Measurements from ENCODE around the gene IFITM2.
"Not testable (repeated sequence)": the region's sequence is repeated elsewhere in the genome, so short reads cannot be mapped to it uniquely, and the experiment has no call there.

The IFITM2 gene

DNA sequence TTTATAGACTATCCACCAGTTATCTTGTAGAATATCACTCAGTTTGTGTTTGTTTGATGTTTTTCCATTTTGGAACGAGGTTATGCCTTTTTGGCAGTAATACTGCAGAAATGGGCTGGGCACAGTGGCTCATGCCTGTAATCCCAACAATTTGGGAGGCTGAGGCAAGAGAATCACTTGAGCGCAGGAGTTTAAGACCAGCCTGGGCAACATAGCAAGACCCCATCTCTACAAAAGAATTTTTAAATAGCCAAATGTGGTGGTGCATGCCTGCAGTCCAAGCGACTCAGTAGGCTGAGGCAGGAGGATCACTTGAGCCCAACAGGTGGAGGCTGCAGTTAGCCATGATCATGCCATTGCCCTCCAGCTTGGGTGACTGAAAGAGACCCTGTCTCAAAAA, 38.9 kb downstream of the IFITM2 start:
- no peak for DNase-seq

DNA sequence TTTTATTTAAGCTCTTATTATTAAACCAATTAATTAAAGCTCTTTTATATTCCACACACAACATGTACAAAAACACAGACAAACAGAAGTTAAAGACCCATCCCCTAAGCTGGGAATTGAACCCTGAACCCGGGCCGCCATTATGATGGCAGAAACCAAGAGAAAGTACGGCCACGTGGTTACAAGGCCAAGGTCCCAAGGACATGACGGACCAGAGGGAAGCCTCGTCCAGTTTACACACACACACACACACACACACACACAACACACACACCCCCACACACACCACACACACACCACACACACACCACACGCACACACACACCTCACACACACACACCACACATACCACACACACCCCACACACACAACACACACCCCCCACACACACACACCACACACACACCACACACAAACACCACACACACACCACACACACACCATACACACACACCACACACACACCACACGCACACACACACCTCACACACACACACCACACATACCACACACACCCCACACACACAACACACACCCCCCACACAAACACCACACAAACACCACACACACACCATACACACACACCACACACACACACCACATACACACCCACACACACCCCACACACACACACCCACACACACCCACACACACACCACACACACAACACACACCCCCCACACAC, 41.8 kb downstream of the IFITM2 start:
- DNase-seq, result not testable (repeated sequence)

DNA sequence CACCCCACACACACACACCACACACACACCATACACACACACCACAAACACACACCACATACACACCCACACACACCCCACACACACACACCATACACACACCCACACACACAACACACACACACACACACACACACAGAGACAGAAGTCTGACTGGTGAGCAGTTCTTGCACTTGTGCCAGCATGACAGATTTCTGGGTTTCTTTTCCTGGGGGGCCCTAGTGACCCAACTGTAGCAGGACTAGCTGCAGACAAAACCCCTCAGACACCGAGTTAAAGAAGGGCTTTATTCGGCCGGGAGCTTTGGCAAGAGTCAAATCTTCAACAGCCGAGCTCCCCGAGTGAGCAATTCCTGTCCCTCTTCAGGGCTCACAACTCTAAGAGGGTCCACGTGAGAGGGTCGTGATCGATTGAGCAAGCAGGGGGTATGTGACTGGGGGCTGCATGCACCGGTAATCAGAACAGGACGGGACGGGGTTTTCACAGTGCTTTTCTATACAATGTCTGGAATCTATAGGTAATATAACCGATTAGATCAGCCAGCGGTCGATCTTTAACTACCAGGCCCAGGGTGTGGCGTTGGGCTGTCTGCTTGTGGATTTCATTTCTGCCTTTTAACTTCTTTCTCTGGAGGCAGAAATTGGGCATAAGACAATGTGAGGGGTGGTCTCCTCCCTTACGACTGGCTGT, 42.6 kb downstream of the IFITM2 start:
- not testable (repeated sequence) for DNase-seq

DNA sequence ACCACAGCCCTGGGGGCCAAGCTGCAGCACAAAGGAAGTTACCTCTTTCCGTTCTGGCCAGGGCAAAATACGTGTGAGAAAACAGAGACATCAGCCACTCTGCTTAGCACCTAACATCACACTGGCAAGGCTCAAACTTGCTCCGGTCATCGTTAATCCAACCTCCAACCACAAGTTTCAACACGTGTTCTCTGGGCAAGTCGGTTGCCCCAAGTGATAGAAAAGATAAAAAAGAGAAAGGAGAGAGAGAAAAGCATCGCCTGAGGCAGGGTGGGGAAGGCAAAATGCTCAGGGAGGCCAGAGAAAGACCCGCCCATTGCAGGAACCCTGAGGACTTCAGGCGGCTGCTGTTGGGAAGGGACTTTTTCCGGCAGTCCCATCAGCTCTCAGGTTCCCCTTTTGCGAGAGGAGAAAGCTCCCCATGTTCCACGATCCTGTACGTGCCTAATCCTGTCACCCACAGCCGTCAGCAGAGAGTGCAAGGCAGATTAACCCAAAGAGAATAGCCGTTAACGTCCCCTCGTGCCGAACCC, 43.2 kb downstream of the IFITM2 start:
- DNase-seq, result peak in 1 of 2 donors; percentile 37

DNA sequence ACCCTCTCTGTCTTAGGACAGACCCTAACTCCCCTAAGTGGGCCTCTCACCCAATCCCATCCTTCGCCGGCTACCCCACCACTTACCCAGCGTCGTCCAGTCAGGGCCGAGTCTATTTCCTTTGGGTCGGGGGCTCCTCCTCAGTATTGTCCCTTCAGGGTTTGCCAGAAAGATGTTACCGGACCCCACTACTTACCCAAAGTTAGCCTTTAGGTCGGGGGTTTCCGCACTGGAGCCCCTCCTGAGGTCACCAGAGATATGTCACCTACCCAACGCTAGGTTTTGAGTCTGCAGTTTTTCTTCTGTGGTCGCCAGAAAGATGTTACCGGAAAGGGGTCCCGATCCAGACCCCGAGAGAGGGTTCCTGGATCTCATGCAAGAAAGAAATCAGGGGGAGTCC, 43.8 kb downstream of the IFITM2 start:
- DNase-seq, result no peak

DNA sequence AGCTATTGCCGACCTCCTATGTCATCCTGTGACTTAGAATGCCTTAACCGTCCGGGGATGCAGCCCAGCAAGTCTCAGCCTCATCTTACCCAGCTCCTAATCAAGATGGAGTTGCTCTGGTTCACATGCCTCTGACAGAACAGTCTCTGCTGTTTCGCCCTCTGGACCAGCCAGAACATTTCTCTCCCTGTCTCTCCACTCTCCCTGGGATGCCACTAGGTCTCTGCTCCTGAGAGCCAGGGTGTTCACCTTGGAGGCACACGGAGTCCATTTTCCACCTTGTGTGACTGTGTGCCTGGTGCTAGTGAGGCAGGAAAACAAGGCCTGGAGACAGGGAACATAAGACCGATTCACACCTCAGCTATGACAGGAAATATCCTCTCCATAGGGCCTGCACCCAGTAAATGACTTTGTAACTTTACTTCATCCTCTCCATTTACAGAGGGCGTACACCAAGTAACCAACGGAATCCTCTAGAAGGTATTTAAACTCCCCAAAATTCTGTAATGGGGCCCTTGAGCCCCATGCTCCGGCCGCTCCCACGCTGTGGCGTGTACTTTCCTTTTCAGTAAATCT, 44.9 kb downstream of the IFITM2 start:
- no peak for DNase-seq

DNA sequence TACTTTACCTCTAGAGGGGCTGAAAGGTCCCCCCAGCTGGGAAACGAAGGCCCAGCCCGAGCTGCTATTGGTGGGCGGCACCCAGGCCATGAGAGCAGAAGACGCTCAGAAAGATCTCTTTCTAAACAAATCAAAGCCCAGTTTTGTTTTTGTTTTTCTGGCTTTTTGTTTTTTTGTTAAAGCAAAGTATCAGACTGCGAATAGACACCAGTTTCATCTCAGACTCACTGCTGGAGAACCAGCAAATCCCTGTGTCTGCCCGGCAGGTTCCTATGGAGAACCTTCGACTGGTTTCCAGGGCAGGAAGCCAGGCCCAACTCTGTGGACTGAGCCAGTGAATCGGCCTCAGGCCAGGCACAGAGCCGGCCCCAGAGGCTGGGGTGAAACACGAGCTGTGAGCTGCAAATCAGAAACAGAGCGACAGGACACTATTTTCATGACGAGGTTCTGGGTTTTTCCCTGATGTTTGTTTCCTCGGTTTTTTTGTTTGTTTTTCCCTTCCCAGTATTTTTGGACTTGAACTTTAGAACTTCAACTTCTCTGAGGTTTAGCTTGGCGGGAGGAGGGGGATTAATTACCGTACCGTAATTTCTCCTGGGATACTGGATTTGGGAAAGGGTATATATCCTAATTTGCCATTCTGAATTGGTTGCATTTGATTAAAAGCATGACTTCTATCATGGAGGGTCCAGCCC, 45.7 kb downstream of the IFITM2 start:
- DNase-seq, result no peak

DNA sequence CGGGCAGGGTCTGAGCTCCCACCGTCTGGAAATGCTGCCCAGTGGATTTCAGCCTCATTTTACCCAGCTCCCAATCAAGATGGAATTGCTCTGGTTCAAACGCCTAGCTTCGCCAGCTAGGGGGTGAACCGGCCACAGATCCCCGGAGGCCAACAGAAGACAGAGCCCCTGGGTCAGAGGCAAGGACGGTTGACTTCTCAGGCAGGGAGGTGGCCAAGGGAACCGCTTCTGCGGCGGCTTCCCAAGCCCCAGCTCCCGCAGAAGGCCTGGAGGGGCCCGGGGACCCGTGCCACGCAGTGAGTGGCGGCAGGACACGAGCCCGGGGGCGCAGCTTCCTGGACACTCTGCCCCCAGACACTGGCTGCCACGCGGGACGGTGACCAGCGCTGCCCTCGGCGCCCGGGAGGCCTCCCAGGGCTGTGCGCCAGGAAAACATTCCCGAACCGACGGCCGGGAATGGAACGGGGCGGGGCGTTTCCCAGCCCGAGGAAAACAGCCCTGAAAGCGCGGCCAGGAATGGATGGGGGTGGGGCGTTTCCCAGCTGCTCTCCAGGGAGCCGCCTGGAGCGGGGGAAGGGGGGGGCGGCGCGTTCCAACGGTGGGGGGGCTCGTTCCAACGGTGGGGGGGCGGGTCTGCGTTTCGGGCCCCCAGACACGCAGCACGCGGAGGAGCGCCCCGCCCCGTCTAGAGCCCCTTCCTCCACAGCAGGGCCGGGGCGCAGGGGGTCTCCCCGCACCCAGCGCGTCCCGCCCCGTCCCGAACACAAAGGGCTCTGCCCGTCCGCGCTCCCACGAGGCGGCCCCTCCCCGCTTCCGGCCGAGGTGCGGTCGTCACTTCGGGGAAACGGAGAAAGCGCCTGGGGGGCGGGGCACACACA, 48.2 kb downstream of the IFITM2 start:
- DNase-seq, result peak; percentile 87

DNA sequence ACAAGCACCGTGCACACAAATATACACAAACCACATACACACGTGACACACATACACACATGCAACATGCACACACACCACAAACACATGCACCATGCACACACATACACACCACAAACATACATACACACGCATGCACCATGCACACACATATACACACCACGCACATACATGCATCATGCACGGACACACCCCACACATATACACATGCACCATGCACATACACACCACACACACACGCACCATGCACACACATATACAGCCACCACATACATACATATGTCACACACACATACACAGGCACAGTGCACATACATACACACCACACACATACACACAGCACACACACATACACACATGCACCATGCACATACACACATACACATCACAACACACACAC, 49.0 kb downstream of the IFITM2 start:
- no peak for DNase-seq

DNA sequence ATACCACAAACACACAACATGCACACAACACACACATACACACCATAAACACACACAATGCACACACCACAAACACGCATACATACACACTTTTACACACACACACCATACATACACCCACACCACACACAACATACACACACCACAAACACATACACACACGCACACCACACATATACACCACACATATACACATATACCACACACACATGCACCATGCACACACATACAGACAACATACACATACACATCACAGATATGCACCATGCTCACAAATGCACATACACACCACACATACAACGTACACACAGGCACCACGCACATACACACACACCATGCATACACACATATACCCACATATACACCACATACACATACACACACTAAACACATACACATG, 50.0 kb downstream of the IFITM2 start:
- no peak for DNase-seq

DNA sequence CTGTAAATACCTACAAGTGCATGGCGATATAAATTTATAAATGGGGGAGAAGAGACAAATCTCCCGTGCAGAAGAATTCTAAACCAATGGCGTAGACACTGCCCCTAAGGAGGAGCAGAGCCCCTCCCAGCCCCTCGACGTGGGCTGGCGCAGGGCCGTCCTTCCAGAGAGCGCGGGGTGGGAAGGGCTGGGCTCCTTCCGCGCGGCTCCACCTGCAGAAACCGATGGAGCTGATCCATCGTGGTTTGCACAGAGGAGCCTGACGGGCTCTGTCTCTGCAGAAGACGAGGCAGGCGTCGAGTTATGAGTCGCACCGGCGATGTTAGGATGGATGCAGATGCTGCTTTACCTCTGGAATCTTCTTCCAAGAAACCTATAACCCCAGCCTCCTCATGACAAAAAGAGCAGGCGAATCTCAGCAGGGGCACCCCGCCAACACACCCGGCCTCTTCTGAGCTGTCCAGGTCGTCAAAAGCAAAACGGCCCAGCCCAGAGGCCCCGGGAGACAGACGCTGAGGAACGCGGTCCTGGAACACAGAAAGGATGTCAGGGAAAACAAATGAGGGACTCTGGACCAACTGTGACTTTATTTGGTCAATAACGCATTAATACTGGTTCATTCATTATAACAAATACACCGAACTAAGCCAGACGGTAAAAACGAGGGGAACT, 50.6 kb downstream of the IFITM2 start:
- no peak for DNase-seq

Data from CD4-positive, alpha-beta T cell treated with Interleukin-4 for 1 hour (primary cell).